ENCODE data around the gene SOCS1.

SOCS1 gene

DNA sequence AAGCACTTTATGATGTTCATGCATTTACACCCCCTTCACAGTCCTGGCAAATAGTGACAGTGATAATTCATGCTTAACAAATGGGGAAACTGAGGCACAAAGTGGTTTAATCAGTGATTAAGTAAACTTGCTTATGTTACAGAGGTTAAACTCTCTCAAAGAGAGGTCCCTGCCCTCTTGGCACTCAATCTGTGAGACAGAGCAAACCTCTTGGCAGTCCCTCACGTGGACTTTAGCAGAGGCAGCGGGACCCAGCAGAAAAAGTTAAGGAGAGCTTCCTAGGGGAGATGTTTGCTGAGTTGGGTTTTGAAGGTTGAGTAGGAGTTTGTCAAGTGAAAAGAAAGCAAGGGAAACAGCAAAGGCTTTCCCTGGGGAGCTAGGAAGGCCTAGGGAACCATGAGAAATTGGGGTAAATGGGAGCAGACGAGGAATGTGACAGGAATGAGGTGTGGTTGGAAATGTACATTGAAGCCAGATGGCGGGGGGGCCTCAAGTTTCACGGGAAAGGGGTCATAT, 10.7 kb downstream of the SOCS1 start:
- peaks cover 14% of the 10 kb centered on the region for H3K4me1 ChIP-seq (ENCODE audit: control insufficient read depth, low read length)
- H3K27ac ChIP-seq (ENCODE audit: low read depth, low read length), result no peak overlapping the region
- H3K4me2 ChIP-seq (ENCODE audit: low read length), result no peak overlapping the region
- TF ChIP-seq EZH2phosphoT487 (IDR thresholded peaks at IDR 0.05; ENCODE audit: borderline replicate concordance, low read length), result no peak
- TF ChIP-seq, protein P1, sequence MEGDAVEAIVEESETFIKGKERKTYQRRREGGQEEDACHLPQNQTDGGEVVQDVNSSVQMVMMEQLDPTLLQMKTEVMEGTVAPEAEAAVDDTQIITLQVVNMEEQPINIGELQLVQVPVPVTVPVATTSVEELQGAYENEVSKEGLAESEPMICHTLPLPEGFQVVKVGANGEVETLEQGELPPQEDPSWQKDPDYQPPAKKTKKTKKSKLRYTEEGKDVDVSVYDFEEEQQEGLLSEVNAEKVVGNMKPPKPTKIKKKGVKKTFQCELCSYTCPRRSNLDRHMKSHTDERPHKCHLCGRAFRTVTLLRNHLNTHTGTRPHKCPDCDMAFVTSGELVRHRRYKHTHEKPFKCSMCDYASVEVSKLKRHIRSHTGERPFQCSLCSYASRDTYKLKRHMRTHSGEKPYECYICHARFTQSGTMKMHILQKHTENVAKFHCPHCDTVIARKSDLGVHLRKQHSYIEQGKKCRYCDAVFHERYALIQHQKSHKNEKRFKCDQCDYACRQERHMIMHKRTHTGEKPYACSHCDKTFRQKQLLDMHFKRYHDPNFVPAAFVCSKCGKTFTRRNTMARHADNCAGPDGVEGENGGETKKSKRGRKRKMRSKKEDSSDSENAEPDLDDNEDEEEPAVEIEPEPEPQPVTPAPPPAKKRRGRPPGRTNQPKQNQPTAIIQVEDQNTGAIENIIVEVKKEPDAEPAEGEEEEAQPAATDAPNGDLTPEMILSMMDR (IDR thresholded peaks at IDR 0.05; ENCODE audit: low read depth, low read length, poor library complexity, severe bottlenecking), result no peak
- H3K9me3 ChIP-seq (ENCODE audit: control insufficient read depth, insufficient read depth, low read length), result no peaks in the 10 kb centered on the region
- no peaks in the 10 kb centered on the region for H3K79me2 ChIP-seq (ENCODE audit: control insufficient read depth, low read length)
- no peaks in the 10 kb centered on the region; the same call in none of the 2 replicates for H4K20me1 ChIP-seq (ENCODE audit: control insufficient read depth, insufficient read depth, low read depth, low read length)
- no peaks in the 10 kb centered on the region for H3K9me2 ChIP-seq (replicated peaks; ENCODE audit: control insufficient read depth, low read length)
- H3F3A ChIP-seq (ENCODE audit: control insufficient read depth, insufficient read depth), result no peaks in the 10 kb centered on the region
- H3K4me3 ChIP-seq (ENCODE audit: low read length), result no peak overlapping the region
- H3K27me3 ChIP-seq (ENCODE audit: control insufficient read depth, low read length), result peaks cover 50% of the 10 kb centered on the region
- H3K36me3 ChIP-seq (ENCODE audit: control insufficient read depth, low read length), result no peaks in the 10 kb centered on the region

DNA sequence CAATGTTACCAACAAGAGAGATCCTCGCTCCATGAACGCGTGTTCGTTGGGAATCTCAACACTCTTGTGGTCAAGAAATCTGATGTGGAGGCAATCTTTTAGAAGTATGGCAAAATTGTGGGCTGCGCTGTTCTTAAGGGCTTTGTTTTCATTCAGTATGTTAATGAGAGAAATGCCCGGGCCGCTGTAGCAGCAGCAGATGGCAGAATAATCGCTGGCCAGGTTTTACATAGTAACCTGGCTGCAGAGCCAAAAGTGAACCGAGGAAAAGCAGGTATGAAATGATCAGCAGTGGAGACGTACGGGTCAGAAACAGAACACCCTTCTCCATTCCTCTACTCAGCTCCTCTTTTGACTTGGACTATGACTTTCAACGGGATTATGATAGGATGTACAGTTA, 13.3 kb downstream of the SOCS1 start:
- Histone ChIP-seq H3K4me3 (ENCODE audit: low read length) (no peak overlapping the region), H3K27me3 (ENCODE audit: control insufficient read depth, low read length) (peaks cover 41% of the 10 kb centered on the region), H3K9me2 (replicated peaks; ENCODE audit: control insufficient read depth, low read length) (no peaks in the 10 kb centered on the region), H3K36me3 (ENCODE audit: control insufficient read depth, low read length) (no peaks in the 10 kb centered on the region), H3K79me2 (ENCODE audit: control insufficient read depth, low read length) (no peaks in the 10 kb centered on the region), H3K9me3 (ENCODE audit: control insufficient read depth, insufficient read depth, low read length) (no peaks in the 10 kb centered on the region), H3K27ac (ENCODE audit: low read depth, low read length) (no peak overlapping the region), H3K4me1 (ENCODE audit: control insufficient read depth, low read length) (peaks cover 4% of the 10 kb centered on the region), H3F3A (ENCODE audit: control insufficient read depth, insufficient read depth) (no peaks in the 10 kb centered on the region), H3K4me2 (ENCODE audit: low read length) (no peak overlapping the region), H4K20me1 (ENCODE audit: control insufficient read depth, insufficient read depth, low read depth, low read length) (no peaks in the 10 kb centered on the region; the same call in 1 of the 2 replicates)
- no peak for TF ChIP-seq EZH2phosphoT487 (IDR thresholded peaks at IDR 0.05; ENCODE audit: borderline replicate concordance, low read length)
- TF ChIP-seq, protein P1 (IDR thresholded peaks at IDR 0.05; ENCODE audit: low read depth, low read length, poor library complexity, severe bottlenecking), result no peak

DNA sequence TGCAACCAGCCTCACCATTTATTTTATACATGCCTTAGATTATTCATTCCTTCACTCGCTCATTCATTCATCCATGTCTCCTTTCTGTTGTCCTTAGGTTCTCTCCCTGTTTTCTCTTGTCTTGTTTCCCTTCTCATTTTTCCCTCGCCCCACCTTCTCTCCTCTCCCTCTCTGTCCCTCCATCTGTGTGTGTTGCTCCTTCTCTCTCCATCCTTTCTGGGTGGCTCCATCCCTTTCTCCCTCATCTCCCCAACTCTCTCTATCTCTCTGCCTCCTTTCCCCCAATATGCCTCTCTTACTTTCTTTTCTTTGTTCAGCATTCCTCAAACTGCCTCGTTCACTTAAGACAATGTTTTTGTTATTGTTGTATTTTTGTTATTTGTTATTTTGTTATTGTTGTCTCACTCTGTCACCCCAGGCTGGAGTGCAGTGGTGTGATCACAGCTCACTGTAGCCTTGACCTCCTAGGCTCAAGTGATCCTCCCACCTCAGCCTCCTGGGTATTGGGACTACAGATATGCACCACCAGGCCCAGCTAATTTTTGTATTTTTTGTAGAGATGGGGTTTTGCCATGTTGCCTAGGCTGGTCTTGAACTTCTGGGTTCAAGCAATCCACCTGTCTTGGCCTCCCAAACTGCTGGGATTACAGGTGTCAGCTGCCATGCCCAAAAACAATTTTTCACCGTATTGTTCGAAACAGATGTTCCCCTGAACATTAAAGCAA, 14.4 kb downstream of the SOCS1 start:
- H3K4me1 ChIP-seq (ENCODE audit: control insufficient read depth, low read length), result peaks cover 4% of the 10 kb centered on the region
- no peak for TF ChIP-seq EZH2phosphoT487 (IDR thresholded peaks at IDR 0.05; ENCODE audit: borderline replicate concordance, low read length)
- TF ChIP-seq, protein P1 (IDR thresholded peaks at IDR 0.05; ENCODE audit: low read depth, low read length, poor library complexity, severe bottlenecking), result no peak

More for the DNA sequence above, 14.4 kb downstream of the SOCS1 start:
- Histone ChIP-seq H3F3A (ENCODE audit: control insufficient read depth, insufficient read depth) (no peaks in the 10 kb centered on the region), H3K27me3 (ENCODE audit: control insufficient read depth, low read length) (peaks cover 41% of the 10 kb centered on the region), H3K4me3 (ENCODE audit: low read length) (no peak overlapping the region), H3K27ac (ENCODE audit: low read depth, low read length) (no peak overlapping the region), H3K36me3 (ENCODE audit: control insufficient read depth, low read length) (no peaks in the 10 kb centered on the region), H3K9me2 (replicated peaks; ENCODE audit: control insufficient read depth, low read length) (no peaks in the 10 kb centered on the region), H3K79me2 (ENCODE audit: control insufficient read depth, low read length) (no peaks in the 10 kb centered on the region), H3K9me3 (ENCODE audit: control insufficient read depth, insufficient read depth, low read length) (no peaks in the 10 kb centered on the region), H3K4me2 (ENCODE audit: low read length) (no peak overlapping the region), H4K20me1 (ENCODE audit: control insufficient read depth, insufficient read depth, low read depth, low read length) (no peaks in the 10 kb centered on the region; the same call in 1 of the 2 replicates)
